Stimulated activated CD4-positive, alpha-beta T cell treated with anti-CD3 and anti-CD28 coated beads, Interleukin-2, amount 100 ng/mL, for 24 hours (primary cell): ENCODE data around the gene DIRAS2.
"Not testable (repeated sequence)": the region's sequence is repeated elsewhere in the genome, so short reads cannot be mapped to it uniquely, and the experiment has no call there.

Experiments used
- DNase-seq, 2 donors: peaks; one replicate each; pipeline ENCODE4 v3.0.0-alpha.2; 2020

Gene DIRAS2, protein sequence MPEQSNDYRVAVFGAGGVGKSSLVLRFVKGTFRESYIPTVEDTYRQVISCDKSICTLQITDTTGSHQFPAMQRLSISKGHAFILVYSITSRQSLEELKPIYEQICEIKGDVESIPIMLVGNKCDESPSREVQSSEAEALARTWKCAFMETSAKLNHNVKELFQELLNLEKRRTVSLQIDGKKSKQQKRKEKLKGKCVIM

DNA sequence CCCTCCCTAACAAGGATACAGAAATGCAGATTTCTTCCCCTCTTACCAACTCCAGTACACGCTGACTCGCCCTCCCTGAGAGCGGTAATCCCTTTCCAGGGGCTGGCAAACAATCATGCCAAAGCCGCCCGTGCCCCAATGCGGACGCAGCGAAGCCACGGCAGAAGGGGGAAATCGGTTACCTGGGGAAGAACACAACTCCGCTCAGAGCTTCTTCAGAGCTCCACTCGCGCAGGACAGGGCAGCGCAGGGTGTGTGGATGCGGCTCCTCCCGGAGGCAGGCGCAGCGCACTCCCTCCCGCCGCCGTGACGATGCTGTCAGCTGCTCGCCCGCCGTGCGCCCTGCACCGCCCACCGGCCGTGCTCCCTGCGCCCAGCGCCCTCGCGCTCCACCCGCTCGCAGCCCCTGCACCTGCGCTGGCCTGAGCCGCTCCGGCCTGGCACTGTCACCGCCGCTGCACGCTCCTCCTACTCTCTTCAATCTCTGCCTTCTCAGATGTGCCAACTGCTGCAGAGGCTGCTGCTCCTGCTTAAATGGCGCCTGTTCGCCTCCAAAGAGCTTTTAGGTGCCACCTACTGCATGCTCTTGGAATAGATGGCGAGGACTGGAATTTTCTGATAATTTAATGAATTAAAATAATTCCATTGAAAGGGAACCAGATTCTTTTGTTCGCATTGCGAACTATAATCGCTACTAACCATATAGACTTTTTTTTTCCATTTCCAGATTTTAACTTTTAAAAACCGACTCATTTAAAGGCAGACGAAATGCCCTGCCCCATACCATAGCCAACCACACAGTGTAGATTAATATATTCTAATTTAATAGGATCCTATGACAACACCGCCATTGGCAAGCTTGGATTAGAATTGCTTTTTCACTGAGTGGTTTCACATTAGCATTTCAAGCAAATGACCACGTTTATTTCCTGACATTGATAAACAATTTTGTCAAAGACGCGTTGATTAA is at the start of gene DIRAS2:
Gene DIRAS2, minus strand, starts transcription at position 255 of the 970 bp plus-strand sequence. CDS start 28,997 bp downstream, outside the sequence.
- peak in 1 of 2 donors; percentile 47 for DNase-seq

GRCh38 chr9:90684736-90685135 is 42.1 kb upstream of the DIRAS2 start:
- DNase-seq: no peak

- no peak for DNase-seq
Observed at GRCh38 chr9:90684106-90684505, 41.5 kb upstream of the DIRAS2 start.

- DNase-seq: no peak
Observed at GRCh38 chr9:90680534-90680933, 37.9 kb upstream of the DIRAS2 start.

DNA sequence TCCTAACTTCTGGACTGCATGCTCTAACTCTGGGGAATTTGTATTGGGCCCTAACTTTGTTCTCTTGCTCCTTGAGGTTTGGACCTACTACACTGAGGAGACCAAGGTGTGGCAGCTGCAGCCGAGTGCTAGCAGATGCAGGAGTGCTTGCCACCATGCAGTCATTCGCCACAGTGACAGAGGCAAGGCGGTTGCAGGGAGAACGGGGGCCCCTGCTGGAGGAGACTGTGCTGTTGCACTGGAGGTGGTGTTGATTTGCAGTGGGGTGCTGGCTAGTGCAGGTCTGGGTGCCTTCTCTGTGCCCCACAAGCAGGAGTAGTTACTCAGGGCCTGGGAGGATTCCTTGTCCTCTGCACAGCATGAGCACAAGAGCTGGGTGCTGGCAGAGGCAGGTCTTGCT is 22.4 kb upstream of the DIRAS2 start:
- no peak for DNase-seq

- DNase-seq: no peak
Observed at GRCh38 chr9:90659650-90660364, 17.2 kb upstream of the DIRAS2 start.

- DNase-seq: no peak
Observed at GRCh38 chr9:90658783-90659182, 16.2 kb upstream of the DIRAS2 start.

DNA sequence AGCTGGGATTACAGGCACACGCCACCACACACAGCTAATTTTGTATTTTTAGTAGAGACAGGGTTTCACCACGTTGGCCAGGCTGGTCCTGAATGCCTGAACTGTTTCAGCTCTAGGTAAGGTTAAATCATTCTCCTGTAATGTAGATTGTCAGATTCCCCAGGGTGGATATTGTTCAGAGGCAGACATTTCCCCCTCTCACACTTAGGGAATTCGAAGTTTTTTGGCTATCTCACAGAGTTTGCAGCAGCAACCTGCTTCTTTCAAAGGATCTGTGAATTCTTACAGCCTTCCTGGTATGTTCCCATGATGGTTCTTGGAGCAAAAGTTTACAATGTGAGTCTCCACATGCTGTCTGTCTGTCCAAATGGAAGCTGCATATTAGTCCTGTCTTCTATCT is 15.6 kb upstream of the DIRAS2 start:
- DNase-seq: no peak

DNA sequence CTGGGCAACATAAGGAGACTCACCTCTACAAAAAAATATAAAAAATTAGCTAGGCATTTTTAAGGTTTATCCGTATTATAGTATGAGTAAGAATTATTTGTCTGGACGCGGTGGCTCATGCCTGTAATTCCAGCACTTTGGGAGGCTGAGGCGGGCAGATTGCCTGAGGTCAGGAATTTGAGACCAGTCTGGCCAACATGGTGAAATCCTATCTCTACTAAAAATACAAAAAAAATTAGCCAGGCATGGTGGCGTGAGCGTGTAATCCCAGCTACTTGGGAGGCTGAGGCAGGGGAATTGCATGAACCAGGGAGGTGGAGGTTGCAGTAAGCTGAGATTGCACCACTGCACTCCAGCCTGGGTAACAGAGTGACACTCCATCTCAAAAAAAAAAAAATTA is 14.3 kb upstream of the DIRAS2 start:
- DNase-seq: not testable (repeated sequence)

DNA sequence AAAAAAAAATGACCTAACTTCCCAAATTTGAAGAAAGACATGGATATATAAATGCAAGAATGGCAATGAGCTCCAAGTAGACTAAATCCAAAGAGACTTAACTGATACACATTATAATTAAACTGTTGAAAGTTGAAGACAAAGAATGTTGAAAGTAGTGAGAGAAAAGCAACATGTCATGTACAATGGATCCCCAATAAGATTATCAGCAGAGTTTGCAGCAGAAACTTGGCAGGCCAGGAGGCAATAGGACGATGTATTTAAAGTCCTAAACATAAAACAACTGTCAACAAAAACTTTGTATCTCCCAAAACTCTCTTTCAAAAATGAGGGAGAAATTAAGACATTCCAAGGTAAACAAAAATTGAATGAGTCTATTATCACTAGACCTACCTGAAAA is 8.6 kb upstream of the DIRAS2 start:
- no peak for DNase-seq

DNA sequence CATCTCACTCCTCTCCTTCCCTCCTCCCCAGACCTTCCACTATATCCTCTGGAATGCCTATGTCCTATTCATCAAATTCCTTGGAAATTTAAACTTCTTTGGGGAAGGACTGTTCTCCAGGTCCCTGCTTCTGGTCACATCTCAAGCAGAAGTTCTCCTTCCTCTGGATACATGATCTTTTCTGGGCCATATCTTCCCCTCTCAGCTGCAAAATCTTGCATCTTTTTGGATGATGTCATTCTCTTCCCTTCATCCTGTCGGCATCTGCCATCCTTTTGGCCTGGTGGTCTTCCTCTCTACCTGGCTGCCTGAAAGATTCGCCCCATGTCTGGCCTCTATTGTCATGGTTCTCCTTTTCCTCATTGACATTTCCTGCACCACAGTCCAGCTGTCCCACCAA is 5.2 kb upstream of the DIRAS2 start:
- no peak for DNase-seq

GRCh38 chr9:90645721-90646120 is 3.1 kb upstream of the DIRAS2 start:
- no peak for DNase-seq

GRCh38 chr9:90641884-90642487 is 638 bp downstream of the DIRAS2 start:
- no peak for DNase-seq

DNA sequence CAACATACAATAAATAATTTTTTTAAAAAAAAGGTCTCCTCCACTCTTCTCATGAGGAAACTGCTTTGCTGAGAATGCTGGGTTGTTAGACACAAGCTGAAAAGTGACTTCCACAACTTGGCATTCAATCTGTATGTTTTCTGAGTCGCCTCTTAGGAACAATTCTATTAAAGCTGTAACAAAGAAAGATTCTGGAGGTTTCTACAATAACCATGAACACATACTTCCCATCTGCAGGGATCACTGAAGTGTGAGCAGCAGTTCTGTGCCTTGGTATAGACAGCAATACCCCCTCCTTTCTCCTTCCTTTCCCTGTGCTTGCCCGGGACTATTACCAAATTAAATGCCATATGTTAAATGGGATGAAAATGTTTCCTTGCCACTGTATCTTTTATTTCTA is 1.5 kb downstream of the DIRAS2 start:
- no peak for DNase-seq

DNA sequence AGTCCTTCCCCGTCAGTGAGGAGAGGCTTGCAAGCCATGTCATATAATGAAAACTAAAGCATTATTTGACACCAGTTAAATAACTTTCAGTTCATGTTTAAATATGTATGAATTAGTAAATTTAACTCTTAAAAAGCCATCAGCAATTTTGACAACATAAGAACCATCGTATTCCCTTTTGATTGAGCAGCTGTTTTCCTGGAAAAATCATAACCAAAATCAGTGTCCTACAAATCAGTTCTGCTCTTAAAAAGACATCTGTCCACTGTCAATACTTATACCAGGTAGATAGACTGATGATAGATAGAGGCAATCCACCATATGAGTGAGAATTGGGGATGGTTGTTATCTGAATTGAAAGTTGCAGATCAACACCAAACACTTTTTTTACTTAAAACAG is 2.3 kb downstream of the DIRAS2 start:
- DNase-seq: no peak

DNA sequence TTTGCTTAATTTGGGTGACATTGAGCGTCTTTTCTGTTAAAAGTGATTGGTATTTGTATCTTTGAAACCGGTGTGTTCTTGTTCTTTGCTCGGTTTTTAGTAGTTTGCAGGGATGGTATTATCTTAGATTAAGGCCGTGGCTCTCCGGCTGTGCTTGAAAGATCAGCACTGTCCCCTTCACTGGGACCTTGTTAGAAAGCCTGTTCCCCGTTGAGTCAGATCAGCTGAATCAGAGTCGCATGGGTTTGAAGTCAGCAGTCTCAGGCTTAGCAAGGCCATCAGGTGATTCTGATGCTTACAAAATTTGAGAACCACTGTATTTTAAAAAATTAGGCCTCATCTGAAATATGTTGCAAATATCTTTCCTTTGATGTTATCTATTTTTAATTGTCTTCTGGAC is 5.0 kb downstream of the DIRAS2 start:
- DNase-seq: no peak

- DNase-seq: no peak
Observed at GRCh38 chr9:90632647-90633207, 9.9 kb downstream of the DIRAS2 start.

GRCh38 chr9:90631964-90632363 is 10.7 kb downstream of the DIRAS2 start:
- DNase-seq: no peak

- DNase-seq: no peak
Observed at GRCh38 chr9:90629991-90630390, 12.6 kb downstream of the DIRAS2 start.

- no peak for DNase-seq
Observed at GRCh38 chr9:90629354-90629753, 13.3 kb downstream of the DIRAS2 start.

- no peak for DNase-seq
Observed at GRCh38 chr9:90616806-90617205, 25.8 kb downstream of the DIRAS2 start.

GRCh38 chr9:90613502-90613901 is 29.1 kb downstream of the DIRAS2 start:
- no peak for DNase-seq

DNA sequence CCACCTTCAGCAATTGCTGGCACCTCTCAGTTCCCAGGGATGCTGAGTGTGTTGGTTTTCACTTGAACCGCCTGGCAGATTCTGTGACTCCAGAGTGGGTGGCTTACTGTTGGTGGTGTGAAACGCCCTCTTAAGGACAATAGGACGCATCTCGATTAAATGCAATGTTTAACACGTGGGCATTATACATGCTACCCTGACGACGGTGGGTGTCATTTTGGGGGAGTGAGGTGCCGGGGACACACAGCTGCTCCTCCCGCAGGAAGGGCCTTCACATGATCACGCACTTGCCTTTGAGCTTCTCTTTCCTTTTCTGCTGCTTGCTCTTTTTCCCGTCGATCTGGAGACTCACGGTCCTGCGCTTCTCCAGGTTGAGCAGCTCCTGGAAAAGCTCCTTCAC is 29.7 kb downstream of the DIRAS2 start:
- no peak for DNase-seq
